ENCODE data around the gene PLXNB3.
"Not testable (repeated sequence)": the region's sequence is repeated elsewhere in the genome, so short reads cannot be mapped to it uniquely, and the experiment has no call there.

Gene PLXNB3

GRCh38 chrX:153800746-153801145 lies 36.7 kb downstream of the PLXNB3 start:
- no peaks in the 10 kb centered on the region for H3K27me3 Mint-ChIP-seq
- H3K4me1 Mint-ChIP-seq (ENCODE audit: low read depth): peaks cover 5% of the 10 kb centered on the region
- no peak overlapping the region for H3K4me3 Mint-ChIP-seq
- no peak overlapping the region for H3K27ac Mint-ChIP-seq
- H3K9me3 Mint-ChIP-seq (ENCODE audit: low read depth): no peaks in the 10 kb centered on the region
- no peaks in the 10 kb centered on the region for H3K36me3 Mint-ChIP-seq

GRCh38 chrX:153801669-153802068 lies 37.6 kb downstream of the PLXNB3 start:
- Mint-ChIP-seq H3K9me3 (ENCODE audit: low read depth) (no peaks in the 10 kb centered on the region), H3K27ac (no peak overlapping the region)

DNA sequence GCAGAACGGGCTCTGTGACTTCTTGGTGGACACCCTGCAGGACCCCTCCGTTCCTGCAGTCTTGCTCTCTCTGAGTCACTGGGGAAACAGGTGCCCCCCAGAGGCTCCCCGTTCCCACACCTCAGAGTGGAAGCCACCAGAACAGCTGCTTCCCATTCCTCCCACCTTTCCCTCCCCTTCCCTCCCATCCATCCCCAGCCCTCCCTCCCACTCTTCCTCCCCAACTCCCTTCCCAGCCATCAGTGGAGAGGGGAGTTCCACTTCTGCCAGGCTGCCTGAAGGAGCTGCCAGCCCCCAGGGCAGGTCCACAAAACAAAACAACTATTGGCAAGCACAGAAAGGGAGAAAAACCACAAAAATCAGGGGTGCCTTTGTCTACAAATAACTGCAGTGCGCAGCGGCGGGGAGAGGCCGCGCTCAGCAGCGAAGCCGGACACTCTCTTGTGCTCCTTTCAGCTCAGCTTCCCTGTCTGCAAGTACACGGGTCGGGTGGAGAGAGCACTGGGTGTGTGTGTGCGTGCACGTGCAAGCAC lies 38.5 kb downstream of the PLXNB3 start:
- Mint-ChIP-seq H3K36me3 (no peaks in the 10 kb centered on the region), H3K27me3 (no peaks in the 10 kb centered on the region), H3K9me3 (ENCODE audit: low read depth) (no peaks in the 10 kb centered on the region), H3K4me1 (ENCODE audit: low read depth) (no peaks in the 10 kb centered on the region), H3K4me3 (no peak overlapping the region), H3K27ac (no peak overlapping the region)

More at GRCh38 chrX:153801669-153802068, 37.6 kb downstream of the PLXNB3 start:
- Mint-ChIP-seq H3K36me3 (no peaks in the 10 kb centered on the region), H3K4me3 (no peak overlapping the region), H3K4me1 (ENCODE audit: low read depth) (no peaks in the 10 kb centered on the region), H3K27me3 (no peaks in the 10 kb centered on the region)

DNA sequence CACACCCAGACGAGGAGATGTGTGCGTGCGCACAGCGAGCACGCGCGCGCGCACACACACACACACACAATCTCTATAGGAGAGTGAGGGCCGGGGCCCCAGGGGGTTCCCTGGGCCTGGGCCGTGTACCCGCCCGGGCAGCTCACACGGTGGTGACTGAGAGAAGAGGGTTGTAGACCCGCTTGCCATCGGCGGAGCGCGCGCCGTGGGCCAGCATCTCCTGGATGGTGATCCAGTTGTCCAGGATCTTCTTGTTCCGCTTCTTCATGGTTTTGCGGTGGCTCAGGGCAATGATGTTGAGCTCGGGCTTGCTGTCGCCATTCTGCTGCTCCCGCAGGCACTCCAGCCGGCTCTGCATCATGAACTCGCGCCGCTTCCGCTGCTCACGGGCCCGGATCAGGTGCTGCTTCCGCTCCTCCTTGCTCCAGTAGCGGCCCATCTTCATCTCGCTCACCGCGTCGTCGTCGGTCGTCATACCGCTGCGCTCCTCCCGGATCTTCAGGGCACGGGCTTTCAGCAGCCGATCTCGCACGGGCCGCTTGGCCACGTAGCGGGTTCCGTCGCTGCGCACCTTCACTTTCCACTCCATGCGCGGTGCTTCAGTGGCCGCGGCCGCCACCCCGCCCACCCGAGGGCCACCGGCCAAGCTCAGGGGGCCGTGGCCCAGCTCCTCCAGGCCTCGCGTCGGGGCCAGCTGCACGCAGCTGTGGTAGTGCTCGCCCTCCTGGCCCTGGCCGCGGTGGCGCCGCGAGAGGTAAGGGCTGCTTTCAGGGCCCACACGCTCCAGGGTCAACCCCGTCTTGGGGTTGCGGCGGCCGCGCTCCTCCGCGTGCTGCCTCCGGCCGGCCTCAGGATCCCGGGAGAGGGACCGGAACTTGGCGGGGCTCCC lies 39.4 kb downstream of the PLXNB3 start:
- no peaks in the 10 kb centered on the region for H3K4me1 Mint-ChIP-seq (ENCODE audit: low read depth)
- no peaks in the 10 kb centered on the region for H3K9me3 Mint-ChIP-seq (ENCODE audit: low read depth)
- H3K27me3 Mint-ChIP-seq: no peaks in the 10 kb centered on the region
- no peak overlapping the region for H3K27ac Mint-ChIP-seq
- H3K4me3 Mint-ChIP-seq: no peak overlapping the region
- H3K36me3 Mint-ChIP-seq: no peaks in the 10 kb centered on the region

DNA sequence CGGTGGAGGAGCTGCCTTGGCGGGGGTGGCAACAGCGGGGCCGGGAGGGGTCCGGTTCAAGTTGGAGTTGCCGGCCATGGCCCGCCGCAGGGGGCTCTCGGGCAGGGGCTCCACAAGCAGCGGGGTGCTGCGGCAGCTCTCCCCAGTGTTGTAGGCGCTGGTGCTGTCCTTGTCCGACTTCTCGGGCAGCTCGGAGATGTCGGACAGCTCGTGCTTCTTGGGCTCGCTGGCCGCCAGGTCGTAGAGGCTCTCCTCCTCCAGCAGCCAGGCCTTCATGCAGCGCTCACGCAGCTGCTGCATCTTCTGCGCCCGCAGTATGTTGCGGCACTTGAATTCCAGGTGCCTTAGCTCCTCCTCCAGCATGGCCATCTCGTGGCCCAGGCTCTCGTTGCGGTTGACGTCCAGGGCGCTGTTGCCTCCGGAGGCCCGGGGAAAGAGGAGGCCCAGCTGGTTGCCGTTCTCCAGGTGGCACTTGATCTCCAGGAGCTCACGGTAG lies 40.1 kb downstream of the PLXNB3 start:
- Mint-ChIP-seq H3K4me3 (no peak overlapping the region), H3K27ac (no peak overlapping the region), H3K4me1 (ENCODE audit: low read depth) (no peaks in the 10 kb centered on the region), H3K27me3 (no peaks in the 10 kb centered on the region), H3K36me3 (no peaks in the 10 kb centered on the region), H3K9me3 (ENCODE audit: low read depth) (no peaks in the 10 kb centered on the region)

- no peaks in the 10 kb centered on the region for H3K4me1 Mint-ChIP-seq (ENCODE audit: low read depth)
Measured at GRCh38 chrX:153804621-153805020, 40.6 kb downstream of the PLXNB3 start.

GRCh38 chrX:153805436-153805835 lies 41.4 kb downstream of the PLXNB3 start:
- H3K9me3 Mint-ChIP-seq (ENCODE audit: low read depth): no peaks in the 10 kb centered on the region
- H3K4me1 Mint-ChIP-seq (ENCODE audit: low read depth): no peaks in the 10 kb centered on the region
- H3K4me3 Mint-ChIP-seq: no peak overlapping the region
- H3K36me3 Mint-ChIP-seq: no peaks in the 10 kb centered on the region
- no peak overlapping the region for H3K27ac Mint-ChIP-seq
- H3K27me3 Mint-ChIP-seq: no peaks in the 10 kb centered on the region

More at GRCh38 chrX:153804621-153805020, 40.6 kb downstream of the PLXNB3 start:
- Mint-ChIP-seq H3K4me3 (no peak overlapping the region), H3K27me3 (no peaks in the 10 kb centered on the region), H3K36me3 (no peaks in the 10 kb centered on the region), H3K9me3 (ENCODE audit: low read depth) (no peaks in the 10 kb centered on the region), H3K27ac (no peak overlapping the region)

DNA sequence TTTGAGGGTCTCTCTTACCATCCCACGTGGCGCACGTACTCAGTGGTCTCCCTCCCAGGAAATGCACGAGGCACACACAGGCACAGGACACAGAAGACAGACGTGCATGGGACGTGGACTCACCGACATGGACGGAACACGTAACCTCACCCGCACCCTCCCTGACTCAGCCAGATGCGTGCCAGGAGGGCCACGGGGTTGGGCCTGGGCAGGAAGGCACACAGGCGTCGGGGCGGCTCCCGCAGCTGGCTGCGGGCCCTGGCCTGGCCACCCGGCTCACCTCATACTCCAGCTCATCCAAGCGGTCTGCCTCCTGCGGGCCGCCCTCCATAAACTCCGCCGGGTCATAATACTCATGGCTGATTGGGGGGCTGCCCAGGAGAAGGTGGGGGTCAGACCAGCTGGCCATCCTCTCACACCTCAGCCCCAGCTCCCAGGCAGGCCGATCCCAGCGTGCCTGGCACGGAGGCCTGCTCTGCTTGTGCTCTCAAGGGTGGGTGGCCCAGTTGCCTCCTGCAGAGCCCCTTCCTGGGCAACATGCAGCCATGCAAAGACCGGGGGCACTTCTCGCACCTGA lies 43.0 kb downstream of the PLXNB3 start:
- H3K27me3 Mint-ChIP-seq: no peaks in the 10 kb centered on the region
- no peaks in the 10 kb centered on the region for H3K9me3 Mint-ChIP-seq (ENCODE audit: low read depth)
- H3K4me1 Mint-ChIP-seq (ENCODE audit: low read depth): no peaks in the 10 kb centered on the region
- no peaks in the 10 kb centered on the region for H3K36me3 Mint-ChIP-seq
- H3K27ac Mint-ChIP-seq: no peak overlapping the region
- no peak overlapping the region for H3K4me3 Mint-ChIP-seq

DNA sequence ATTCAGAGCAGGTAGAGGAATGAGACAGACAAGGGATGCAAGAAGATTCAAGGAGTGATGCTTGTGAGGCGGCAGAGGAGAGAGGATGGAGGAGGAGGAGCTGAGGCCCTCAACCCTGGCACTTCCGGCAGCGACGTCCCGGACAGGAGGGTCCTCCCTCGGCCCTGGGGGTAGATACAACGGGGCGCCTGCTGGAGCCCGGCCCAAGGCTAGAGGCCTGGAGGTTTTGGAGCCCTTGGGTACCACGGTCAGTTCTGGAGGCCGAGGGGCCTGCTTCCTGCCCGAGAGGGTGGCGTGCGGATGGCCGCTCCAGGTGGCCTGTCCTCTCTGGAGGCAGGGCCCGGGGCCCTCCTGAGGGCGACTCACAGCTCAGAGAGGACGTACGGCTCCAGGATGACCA lies 43.9 kb downstream of the PLXNB3 start:
- no peaks in the 10 kb centered on the region for H3K9me3 Mint-ChIP-seq (ENCODE audit: low read depth)
- no peak overlapping the region for H3K4me3 Mint-ChIP-seq
- no peaks in the 10 kb centered on the region for H3K4me1 Mint-ChIP-seq (ENCODE audit: low read depth)
- H3K27me3 Mint-ChIP-seq: no peaks in the 10 kb centered on the region
- H3K27ac Mint-ChIP-seq: no peak overlapping the region
- no peaks in the 10 kb centered on the region for H3K36me3 Mint-ChIP-seq

DNA sequence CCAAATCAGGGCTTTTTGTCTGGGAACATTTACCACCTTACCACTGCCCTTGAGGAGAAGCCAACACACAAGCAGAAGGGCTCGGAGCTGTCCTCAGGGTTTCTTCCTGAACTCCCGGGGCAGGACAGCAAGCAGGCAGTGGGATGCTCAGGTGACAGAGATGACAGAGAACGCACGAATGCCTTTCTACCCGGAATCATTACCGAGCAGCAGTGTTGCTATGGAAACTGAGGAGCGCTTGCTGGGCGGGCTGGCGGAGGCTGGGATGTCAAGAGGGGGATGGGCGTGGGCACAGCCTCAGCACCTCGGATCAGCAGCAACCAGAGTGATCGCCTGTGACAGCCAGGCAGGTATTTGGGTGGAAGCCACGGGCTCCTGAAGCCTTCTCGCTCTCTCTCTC lies 48.2 kb downstream of the PLXNB3 start:
- no peaks in the 10 kb centered on the region for H3K27me3 Mint-ChIP-seq
- H3K4me1 Mint-ChIP-seq (ENCODE audit: low read depth): peaks cover 17% of the 10 kb centered on the region
- H3K4me3 Mint-ChIP-seq: no peak overlapping the region
- H3K27ac Mint-ChIP-seq: no peak overlapping the region
- no peaks in the 10 kb centered on the region for H3K9me3 Mint-ChIP-seq (ENCODE audit: low read depth)
- no peaks in the 10 kb centered on the region for H3K36me3 Mint-ChIP-seq

DNA sequence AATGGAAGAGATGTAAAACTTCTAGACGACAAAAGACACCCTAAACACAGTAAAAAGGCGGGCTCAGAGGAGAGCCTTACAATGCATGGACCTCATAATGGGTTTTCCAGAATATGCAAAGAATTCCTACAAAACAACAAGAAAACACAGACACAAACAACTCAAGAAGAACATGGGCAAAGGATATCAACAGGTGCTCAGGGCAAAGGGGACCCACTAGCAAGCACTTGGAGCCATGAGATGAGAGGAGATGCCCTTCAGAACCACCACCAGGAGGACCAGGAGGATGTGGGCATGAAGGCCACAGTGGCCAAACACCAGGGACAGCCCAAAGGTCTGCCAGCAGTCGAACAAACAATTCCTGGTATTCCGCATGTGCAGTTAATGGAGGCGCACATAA lies 49.1 kb downstream of the PLXNB3 start:
- Mint-ChIP-seq H3K27ac (no peak overlapping the region), H3K4me1 (ENCODE audit: low read depth) (peaks cover 21% of the 10 kb centered on the region), H3K9me3 (ENCODE audit: low read depth) (no peaks in the 10 kb centered on the region), H3K4me3 (no peak overlapping the region), H3K27me3 (no peaks in the 10 kb centered on the region), H3K36me3 (no peaks in the 10 kb centered on the region)

DNA sequence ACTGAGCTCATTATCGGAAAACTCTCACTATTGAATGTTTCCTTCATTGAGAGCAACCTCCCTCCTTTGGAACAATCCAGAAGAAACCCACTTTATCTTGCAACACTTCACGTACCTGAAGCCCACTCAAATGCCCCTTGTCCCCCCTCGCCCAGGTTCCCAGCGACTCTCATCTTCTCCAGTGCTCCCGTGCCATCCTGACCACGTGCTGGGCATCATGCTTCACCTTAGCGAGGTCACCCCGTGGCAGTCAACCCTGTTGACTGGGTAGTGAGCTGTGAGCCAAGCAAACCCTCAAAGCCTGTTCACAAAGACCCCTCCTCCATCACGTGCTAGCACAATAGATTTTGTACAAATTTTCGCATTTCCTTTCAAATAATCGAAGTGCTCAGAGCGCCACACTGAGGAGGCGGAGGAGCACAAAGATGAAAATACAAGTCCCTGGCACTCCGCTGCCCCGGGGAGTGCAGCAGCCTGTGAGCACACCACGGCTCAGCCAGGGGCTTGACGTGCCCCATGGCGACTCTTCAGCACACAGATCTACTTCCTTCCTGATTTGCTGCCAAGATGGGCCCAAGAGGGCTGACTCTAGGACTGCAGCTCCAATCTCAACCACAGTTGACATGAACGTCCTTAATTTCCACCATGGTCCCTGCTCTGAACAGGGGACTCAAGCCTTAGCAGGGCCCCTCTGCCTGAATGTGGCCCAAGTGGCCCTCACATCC lies 50.7 kb downstream of the PLXNB3 start:
- no peak overlapping the region for H3K27ac Mint-ChIP-seq
- H3K36me3 Mint-ChIP-seq: no peaks in the 10 kb centered on the region
- H3K27me3 Mint-ChIP-seq: no peaks in the 10 kb centered on the region
- H3K4me3 Mint-ChIP-seq: no peak overlapping the region
- H3K4me1 Mint-ChIP-seq (ENCODE audit: low read depth): peaks cover 21% of the 10 kb centered on the region
- H3K9me3 Mint-ChIP-seq (ENCODE audit: low read depth): no peaks in the 10 kb centered on the region

GRCh38 chrX:153816831-153817690 lies 53.0 kb downstream of the PLXNB3 start:
- peak overlapping the region; percentile 42 for H3K4me3 Mint-ChIP-seq
- H3K36me3 Mint-ChIP-seq: no peaks in the 10 kb centered on the region
- H3K27ac Mint-ChIP-seq: no peak overlapping the region
- H3K27me3 Mint-ChIP-seq: no peaks in the 10 kb centered on the region
- H3K9me3 Mint-ChIP-seq (ENCODE audit: low read depth): no peaks in the 10 kb centered on the region
- peaks cover 33% of the 10 kb centered on the region for H3K4me1 Mint-ChIP-seq (ENCODE audit: low read depth)

- not testable (repeated sequence) for H3K36me3 Mint-ChIP-seq; H3K27ac Mint-ChIP-seq; H3K27me3 Mint-ChIP-seq; H3K4me3 Mint-ChIP-seq; H3K9me3 Mint-ChIP-seq (ENCODE audit: low read depth)
- H3K4me1 Mint-ChIP-seq (ENCODE audit: low read depth): peaks cover 41% of the 10 kb centered on the region
Measured at GRCh38 chrX:153818064-153818463, 54.0 kb downstream of the PLXNB3 start.
